DOHH2 (cell line): ENCODE measurements around the gene DDHD1.

Source experiments
- EZH2phosphoT487 ChIP-seq: fragments of 200-600 bp; sonication (generic); IDR thresholded peaks from 2 replicates; pipeline ENCODE4 v1.6.1; 2017; ENCODE audit warnings: borderline replicate concordance, mild to moderate bottlenecking, antibody characterized with exemption, low read length, moderate library complexity, mixed read lengths
- TF ChIP-seq, protein P1 (sequence below): fragments of 200-600 bp; sonication (generic); IDR thresholded peaks from one replicate; pipeline ENCODE4 v1.5.1; 2014; ENCODE audit warnings: antibody characterized with exemption, mild to moderate bottlenecking, low read depth, low read length; ENCODE audit not compliant: poor library complexity, severe bottlenecking

DNA sequence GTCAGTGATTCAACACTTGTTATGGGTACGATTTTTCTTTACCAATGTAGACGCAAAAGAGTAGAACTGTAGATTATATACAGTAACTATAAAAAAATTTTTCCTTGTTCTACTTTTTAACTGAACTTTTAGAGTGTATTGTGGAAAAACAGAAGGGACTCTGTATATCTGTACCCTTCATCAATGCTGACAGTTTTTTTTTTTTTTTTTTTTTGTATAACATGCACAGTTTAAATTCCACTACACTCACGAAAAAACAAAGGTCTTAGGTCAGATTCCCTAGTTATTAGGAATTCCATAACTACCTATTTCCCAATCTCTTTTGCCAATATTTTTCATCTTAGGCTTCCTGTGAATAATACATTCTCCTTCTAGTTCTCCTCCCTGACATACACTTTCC, 6.4 kb downstream of the DDHD1 start:
- TF ChIP-seq, protein P1, sequence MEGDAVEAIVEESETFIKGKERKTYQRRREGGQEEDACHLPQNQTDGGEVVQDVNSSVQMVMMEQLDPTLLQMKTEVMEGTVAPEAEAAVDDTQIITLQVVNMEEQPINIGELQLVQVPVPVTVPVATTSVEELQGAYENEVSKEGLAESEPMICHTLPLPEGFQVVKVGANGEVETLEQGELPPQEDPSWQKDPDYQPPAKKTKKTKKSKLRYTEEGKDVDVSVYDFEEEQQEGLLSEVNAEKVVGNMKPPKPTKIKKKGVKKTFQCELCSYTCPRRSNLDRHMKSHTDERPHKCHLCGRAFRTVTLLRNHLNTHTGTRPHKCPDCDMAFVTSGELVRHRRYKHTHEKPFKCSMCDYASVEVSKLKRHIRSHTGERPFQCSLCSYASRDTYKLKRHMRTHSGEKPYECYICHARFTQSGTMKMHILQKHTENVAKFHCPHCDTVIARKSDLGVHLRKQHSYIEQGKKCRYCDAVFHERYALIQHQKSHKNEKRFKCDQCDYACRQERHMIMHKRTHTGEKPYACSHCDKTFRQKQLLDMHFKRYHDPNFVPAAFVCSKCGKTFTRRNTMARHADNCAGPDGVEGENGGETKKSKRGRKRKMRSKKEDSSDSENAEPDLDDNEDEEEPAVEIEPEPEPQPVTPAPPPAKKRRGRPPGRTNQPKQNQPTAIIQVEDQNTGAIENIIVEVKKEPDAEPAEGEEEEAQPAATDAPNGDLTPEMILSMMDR = no peak
- TF ChIP-seq EZH2phosphoT487 = no peak
